B cell (primary cell): ENCODE results near the gene CXCL13.

Source experiments
- CTCF ChIP-seq: fragments of 200-600 bp; IDR thresholded peaks from one replicate; pipeline ENCODE4 v1.8.0; 2022; ENCODE audit warnings: antibody characterized with exemption, mild to moderate bottlenecking
- EZH2 ChIP-seq: IDR thresholded peaks from 2 replicates; pipeline ENCODE4 v1.6.1; 2012; ENCODE audit warnings: borderline replicate concordance, low read depth, mild to moderate bottlenecking, moderate library complexity, low read length; ENCODE audit not compliant: insufficient read depth, poor library complexity, severe bottlenecking

DNA sequence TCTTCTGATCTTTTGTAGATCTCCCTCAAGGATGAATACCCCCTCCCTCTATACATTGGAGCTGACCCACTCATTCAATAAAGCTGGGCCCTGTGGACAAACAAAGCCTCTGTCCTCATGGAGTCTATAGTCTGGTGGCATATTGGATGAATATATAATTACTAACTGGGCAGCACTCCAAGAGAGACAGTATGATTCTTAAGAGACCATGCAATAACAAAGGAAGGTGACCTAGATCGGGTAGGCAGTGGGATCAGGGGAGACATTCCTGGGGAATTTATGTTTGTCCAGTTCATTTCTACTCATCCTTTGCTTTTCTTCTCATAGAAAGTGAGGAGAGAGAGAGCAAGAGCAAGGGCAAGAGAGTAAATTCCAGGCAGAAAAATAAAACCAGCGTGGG lies 23.5 kb upstream of the CXCL13 start:
- TF ChIP-seq CTCF (no peak), EZH2 (no peak)
